Dendritic cell treated with granulocyte-macrophage colony-stimulating factor and Interleukin-4, amounts not matched to agents 40 ng/mL and 50 ng/mL, for 4 days (primary cell): ENCODE measurements around the gene GEN1.

Source experiments
- H3K27ac Mint-ChIP-seq: one replicate; pipeline ENCODE4 v1.8.0; 2022; ENCODE audit warnings: mild to moderate bottlenecking, mixed read lengths
- H3K27me3 Mint-ChIP-seq: one replicate; pipeline ENCODE4 v1.8.0; 2022; ENCODE audit warnings: mild to moderate bottlenecking, mixed read lengths
- H3K36me3 Mint-ChIP-seq: one replicate; pipeline ENCODE4 v1.8.0; 2022; ENCODE audit warnings: low read depth, mixed read lengths
- H3K4me1 Mint-ChIP-seq: one replicate; pipeline ENCODE4 v1.8.0; 2022; ENCODE audit warnings: low read depth, mixed read lengths
- H3K4me3 Mint-ChIP-seq: one replicate; pipeline ENCODE4 v1.8.0; 2022; ENCODE audit warnings: mild to moderate bottlenecking, moderate library complexity, mixed read lengths
- H3K9me3 Mint-ChIP-seq: one replicate; pipeline ENCODE4 v1.8.0; 2022; ENCODE audit warnings: mixed read lengths
- intact Hi-C: fragments of 100-400 bp; cut with micrococcal nuclease; formaldehyde crosslinking; loops from one replicate; pipeline ENCODE4 v1.15.0; 2022

The GEN1 gene

DNA sequence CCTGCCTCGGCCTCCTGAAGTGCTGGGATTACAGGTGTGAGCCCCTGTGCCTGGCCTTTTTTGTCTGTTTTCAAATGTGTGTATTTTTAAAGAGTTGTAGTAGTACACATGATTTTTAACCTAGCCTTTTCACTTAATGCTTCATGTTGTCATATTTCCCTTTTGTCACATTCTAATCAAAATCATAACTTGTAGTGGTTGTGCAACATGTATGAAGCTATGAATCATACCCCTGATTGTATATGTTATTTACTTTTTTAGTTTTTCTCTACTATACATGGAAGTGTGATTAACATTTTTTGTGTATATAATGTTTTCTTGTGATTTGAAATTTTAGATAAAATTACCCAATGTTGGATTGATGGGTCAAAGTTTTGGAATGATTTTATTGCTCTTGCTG lies 8.5 kb downstream of the GEN1 start:
- Mint-ChIP-seq H3K9me3 (no peaks in the 10 kb centered on the region), H3K27ac (no peak overlapping the region), H3K36me3 (peaks cover 14% of the 10 kb centered on the region), H3K4me1 (peaks cover 39% of the 10 kb centered on the region), H3K27me3 (no peaks in the 10 kb centered on the region), H3K4me3 (no peak overlapping the region)
- intact Hi-C loops: no loop called here

DNA sequence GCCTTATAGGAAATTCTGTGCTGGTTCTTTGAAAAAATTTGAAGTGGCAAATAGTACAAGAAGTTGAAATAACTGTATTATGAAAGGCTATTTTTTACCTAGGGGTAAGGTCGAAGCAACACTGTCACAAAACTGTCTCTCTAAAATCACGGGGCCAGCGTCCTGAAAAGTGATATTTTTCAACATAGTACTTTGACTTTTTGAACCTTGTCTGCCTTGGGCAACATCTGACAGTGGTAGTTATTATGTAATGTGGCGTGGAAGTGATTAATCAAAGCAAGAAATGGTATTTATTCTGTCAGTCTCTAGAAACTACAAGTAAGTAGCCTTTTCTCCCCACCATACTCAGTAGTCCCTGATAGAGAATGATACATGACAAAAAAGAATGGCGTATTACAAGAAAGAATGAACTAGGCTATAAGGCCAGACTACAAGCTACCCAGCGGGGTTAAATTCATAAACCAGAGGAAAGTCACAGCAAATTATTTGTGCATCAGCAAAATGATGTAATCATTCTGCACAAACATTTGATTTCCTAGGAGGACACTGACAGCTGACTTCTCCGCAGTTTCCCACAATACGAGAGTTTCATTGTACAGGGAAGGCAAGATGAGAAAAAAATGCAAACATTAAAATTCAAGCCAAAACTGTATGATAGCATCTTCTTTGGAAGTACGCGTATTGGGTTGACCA lies 9.8 kb downstream of the GEN1 start:
- no peaks in the 10 kb centered on the region for H3K9me3 Mint-ChIP-seq
- H3K36me3 Mint-ChIP-seq: peaks cover 20% of the 10 kb centered on the region
- H3K4me1 Mint-ChIP-seq: peaks cover 33% of the 10 kb centered on the region
- intact Hi-C loops: no loop called here
- H3K27ac Mint-ChIP-seq: no peak overlapping the region
- H3K27me3 Mint-ChIP-seq: no peaks in the 10 kb centered on the region
- H3K4me3 Mint-ChIP-seq: no peak overlapping the region

DNA sequence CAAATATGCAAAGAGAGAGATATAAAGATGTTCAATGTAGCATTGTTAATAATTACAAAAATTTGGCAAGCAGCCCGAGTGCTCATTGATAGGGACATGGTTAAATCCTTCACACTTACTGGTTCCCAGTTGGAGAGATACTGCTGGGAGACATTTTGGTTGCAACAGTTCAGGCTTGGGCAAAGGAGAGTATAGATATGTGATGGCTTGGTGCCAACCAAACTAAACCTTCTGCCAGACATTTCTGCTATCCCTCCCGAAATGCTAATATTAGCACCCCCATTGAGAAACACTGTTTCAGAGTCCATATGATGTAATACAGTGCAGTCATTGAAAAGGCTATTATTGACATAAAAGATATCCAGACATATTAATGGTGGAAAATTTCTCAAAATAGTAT lies 11.5 kb downstream of the GEN1 start:
- intact Hi-C loops: no loop called here
- Mint-ChIP-seq H3K4me1 (peaks cover 18% of the 10 kb centered on the region), H3K27ac (no peak overlapping the region), H3K27me3 (no peaks in the 10 kb centered on the region), H3K9me3 (no peaks in the 10 kb centered on the region), H3K4me3 (no peak overlapping the region), H3K36me3 (peaks cover 15% of the 10 kb centered on the region)

- intact Hi-C loops: no loop called here
- Mint-ChIP-seq H3K4me3 (no peak overlapping the region), H3K4me1 (peaks cover 2% of the 10 kb centered on the region), H3K36me3 (peaks cover 22% of the 10 kb centered on the region), H3K27ac (no peak overlapping the region), H3K27me3 (no peaks in the 10 kb centered on the region), H3K9me3 (no peaks in the 10 kb centered on the region)
Measured at GRCh38 chr2:17768894-17769293, 15.0 kb downstream of the GEN1 start.

- Mint-ChIP-seq H3K9me3 (no peaks in the 10 kb centered on the region), H3K27ac (no peak overlapping the region), H3K36me3 (peaks cover 40% of the 10 kb centered on the region), H3K4me3 (no peak overlapping the region), H3K27me3 (no peaks in the 10 kb centered on the region), H3K4me1 (no peaks in the 10 kb centered on the region)
- intact Hi-C loops: loop anchor here (5.0 kb wide), 1 partner anchor 60 kb away; no protein-coding TSS in a partner anchor
Measured at GRCh38 chr2:17771956-17772355, 18.0 kb downstream of the GEN1 start.

DNA sequence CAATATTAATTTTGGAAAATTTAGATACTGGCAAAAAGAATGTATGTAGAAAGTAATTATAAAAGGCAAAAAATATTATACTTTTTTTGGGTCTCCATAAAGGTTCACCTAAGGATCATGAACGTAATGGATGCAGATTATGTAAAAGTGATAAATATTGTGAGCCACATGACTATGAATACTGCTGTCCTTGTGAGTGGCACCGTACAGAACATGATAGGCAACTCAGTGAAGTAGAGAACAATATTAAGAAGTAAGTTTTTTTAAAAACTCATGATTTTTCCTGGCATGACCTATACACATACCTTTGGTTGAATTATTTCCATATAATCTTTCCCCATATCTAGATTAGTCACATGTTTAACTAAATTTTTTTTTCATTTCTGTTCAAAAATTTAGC lies 18.6 kb downstream of the GEN1 start:
- Mint-ChIP-seq H3K36me3 (peaks cover 37% of the 10 kb centered on the region), H3K27ac (no peak overlapping the region), H3K9me3 (no peaks in the 10 kb centered on the region), H3K4me3 (no peak overlapping the region), H3K27me3 (no peaks in the 10 kb centered on the region), H3K4me1 (no peaks in the 10 kb centered on the region)
- intact Hi-C loops: loop anchor here (5.0 kb wide), 1 partner anchor 60 kb away; no protein-coding TSS in a partner anchor

DNA sequence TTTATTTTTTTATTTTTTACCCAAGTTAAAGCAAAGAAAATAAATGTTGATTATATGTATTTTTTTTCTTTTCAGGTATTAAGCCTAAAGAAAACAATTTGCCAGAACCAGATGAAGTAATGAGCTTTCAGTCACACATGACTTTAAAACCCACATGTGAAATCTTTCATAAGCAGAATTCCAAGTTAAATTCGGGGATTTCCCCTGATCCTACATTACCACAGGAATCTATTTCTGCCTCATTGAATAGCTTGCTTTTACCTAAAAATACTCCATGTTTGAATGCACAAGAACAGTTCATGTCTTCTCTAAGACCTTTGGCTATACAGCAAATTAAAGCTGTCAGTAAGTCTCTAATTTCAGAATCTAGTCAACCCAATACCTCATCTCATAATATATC lies 26.6 kb downstream of the GEN1 start:
- Mint-ChIP-seq H3K4me1 (no peaks in the 10 kb centered on the region), H3K27me3 (no peaks in the 10 kb centered on the region), H3K4me3 (no peak overlapping the region), H3K9me3 (no peaks in the 10 kb centered on the region), H3K27ac (no peak overlapping the region), H3K36me3 (peaks cover 28% of the 10 kb centered on the region)
- intact Hi-C loops: no loop called here

GRCh38 chr2:17781482-17781881 lies 27.5 kb downstream of the GEN1 start:
- H3K4me3 Mint-ChIP-seq: no peak overlapping the region
- no peaks in the 10 kb centered on the region for H3K9me3 Mint-ChIP-seq
- no peaks in the 10 kb centered on the region for H3K4me1 Mint-ChIP-seq
- no peaks in the 10 kb centered on the region for H3K27me3 Mint-ChIP-seq
- intact Hi-C loops: no loop called here
- H3K36me3 Mint-ChIP-seq: peaks cover 22% of the 10 kb centered on the region
- no peak overlapping the region for H3K27ac Mint-ChIP-seq

DNA sequence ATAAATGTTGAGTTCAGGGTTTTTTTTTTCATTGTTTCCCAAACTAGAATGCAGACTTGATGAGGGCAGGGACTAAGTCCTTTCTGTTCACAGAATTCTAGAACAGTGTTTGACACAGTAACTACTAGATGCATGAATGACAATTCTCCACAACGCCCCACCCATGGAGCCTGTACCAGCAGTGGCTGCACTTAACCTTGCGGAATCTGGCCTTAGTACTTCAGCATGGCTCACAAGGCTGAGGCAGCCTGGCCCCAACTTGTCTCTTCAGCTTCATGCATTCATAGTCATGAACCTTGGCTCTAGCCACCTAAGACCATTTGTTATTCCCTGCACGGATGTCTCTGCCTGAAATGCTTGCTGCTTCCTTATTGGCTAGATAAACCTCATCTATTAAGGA lies 32.8 kb downstream of the GEN1 start:
- Mint-ChIP-seq H3K4me3 (no peak overlapping the region), H3K27ac (no peak overlapping the region), H3K27me3 (peaks cover 14% of the 10 kb centered on the region), H3K4me1 (no peaks in the 10 kb centered on the region), H3K9me3 (no peaks in the 10 kb centered on the region), H3K36me3 (no peaks in the 10 kb centered on the region)
- intact Hi-C loops: no loop called here

DNA sequence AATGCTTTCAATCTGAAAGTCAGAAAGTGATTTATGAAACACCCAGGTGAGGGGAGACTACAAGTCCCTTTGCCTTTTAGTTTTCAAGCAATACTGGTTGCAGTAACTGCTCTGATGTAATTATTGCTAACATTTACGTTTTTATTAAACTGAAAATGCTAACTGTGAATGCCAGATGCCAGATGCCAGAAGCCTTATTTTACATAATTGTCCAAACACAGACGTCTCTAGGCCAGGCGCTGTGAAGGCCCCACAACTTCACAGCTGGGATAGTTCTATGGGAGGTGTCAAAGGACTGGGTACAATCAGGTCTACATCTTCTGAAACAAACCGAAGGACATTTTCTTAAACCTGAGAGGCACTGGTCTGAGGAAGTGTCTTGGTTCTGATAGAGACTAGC lies 34.8 kb downstream of the GEN1 start:
- Mint-ChIP-seq H3K36me3 (no peaks in the 10 kb centered on the region), H3K4me3 (no peak overlapping the region), H3K9me3 (no peaks in the 10 kb centered on the region), H3K27me3 (peaks cover 16% of the 10 kb centered on the region), H3K4me1 (no peaks in the 10 kb centered on the region), H3K27ac (no peak overlapping the region)
- intact Hi-C loops: no loop called here

DNA sequence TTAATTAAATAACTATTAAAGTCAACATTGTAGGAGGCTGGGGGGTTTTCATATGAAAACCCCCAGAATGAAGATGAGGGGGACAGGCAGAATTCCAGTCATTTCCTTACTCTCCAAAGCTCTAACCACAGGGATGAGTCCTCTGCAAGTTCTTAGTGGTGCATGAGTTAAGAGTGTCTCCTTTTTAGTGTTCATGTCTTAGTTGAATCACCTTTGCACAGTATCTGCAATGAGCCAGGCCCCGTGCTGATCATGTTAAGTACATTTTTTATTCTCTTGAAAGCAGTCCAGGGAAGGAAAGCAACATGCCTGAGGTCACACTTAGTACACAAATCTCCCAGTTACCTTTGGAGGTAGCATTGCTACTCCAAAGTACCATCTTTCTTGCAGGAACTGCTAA lies 36.6 kb downstream of the GEN1 start:
- Mint-ChIP-seq H3K4me3 (no peak overlapping the region), H3K36me3 (no peaks in the 10 kb centered on the region), H3K27ac (no peak overlapping the region), H3K27me3 (peaks cover 18% of the 10 kb centered on the region), H3K4me1 (no peaks in the 10 kb centered on the region), H3K9me3 (no peaks in the 10 kb centered on the region)
- intact Hi-C loops: no loop called here

- H3K4me1 Mint-ChIP-seq: no peaks in the 10 kb centered on the region
- peaks cover 18% of the 10 kb centered on the region for H3K27me3 Mint-ChIP-seq
- H3K36me3 Mint-ChIP-seq: no peaks in the 10 kb centered on the region
- intact Hi-C loops: no loop called here
- H3K9me3 Mint-ChIP-seq: no peaks in the 10 kb centered on the region
- H3K27ac Mint-ChIP-seq: no peak overlapping the region
- no peak overlapping the region for H3K4me3 Mint-ChIP-seq
Measured at GRCh38 chr2:17791121-17791816, 37.3 kb downstream of the GEN1 start.

GRCh38 chr2:17791817-17792130 lies 37.8 kb downstream of the GEN1 start:
- Mint-ChIP-seq H3K27ac (no peak overlapping the region), H3K27me3 (peaks cover 18% of the 10 kb centered on the region), H3K4me1 (no peaks in the 10 kb centered on the region), H3K9me3 (no peaks in the 10 kb centered on the region), H3K36me3 (no peaks in the 10 kb centered on the region), H3K4me3 (no peak overlapping the region)
- intact Hi-C loops: no loop called here

DNA sequence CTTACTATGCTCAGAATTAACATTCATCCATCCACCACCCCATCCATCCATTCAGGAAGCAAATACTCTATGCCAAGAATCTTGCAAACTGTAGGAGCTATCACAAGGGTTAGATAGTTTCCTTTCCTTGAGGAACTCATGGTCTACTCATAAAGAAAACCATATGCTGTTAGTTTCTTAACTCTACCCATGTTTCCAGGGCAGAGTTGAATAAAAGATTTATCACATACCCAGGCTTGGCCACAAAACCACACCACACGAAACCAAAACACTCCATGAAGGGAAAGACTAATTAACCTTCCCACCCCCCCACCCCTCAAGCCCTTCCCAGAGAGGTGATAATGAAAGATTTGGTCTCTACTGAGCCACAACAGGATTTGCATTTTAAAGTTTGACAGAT lies 38.6 kb downstream of the GEN1 start:
- H3K4me3 Mint-ChIP-seq: no peak overlapping the region
- no peaks in the 10 kb centered on the region for H3K4me1 Mint-ChIP-seq
- peaks cover 16% of the 10 kb centered on the region for H3K27me3 Mint-ChIP-seq
- H3K9me3 Mint-ChIP-seq: no peaks in the 10 kb centered on the region
- intact Hi-C loops: no loop called here
- H3K36me3 Mint-ChIP-seq: no peaks in the 10 kb centered on the region
- no peak overlapping the region for H3K27ac Mint-ChIP-seq

- H3K27ac Mint-ChIP-seq: no peak overlapping the region
- H3K9me3 Mint-ChIP-seq: no peaks in the 10 kb centered on the region
- H3K4me3 Mint-ChIP-seq: no peak overlapping the region
- no peaks in the 10 kb centered on the region for H3K4me1 Mint-ChIP-seq
- intact Hi-C loops: no loop called here
- H3K27me3 Mint-ChIP-seq: peaks cover 14% of the 10 kb centered on the region
- H3K36me3 Mint-ChIP-seq: no peaks in the 10 kb centered on the region
Measured at GRCh38 chr2:17793296-17793695, 39.4 kb downstream of the GEN1 start.
